Activated CD4-positive, alpha-beta memory T cell treated with anti-CD3 and anti-CD28 coated beads for 36 hours (primary cell): Measurements from ENCODE around the gene PRKAG3. TPM values are rescaled to one million over a fixed set of nuclear protein-coding genes. Genes with fewer than 3 reads are reported as not detected.

Experiments used
- CTCF ChIA-PET: fragments of 350-600 bp; sonication (Branson Sonifier 250); formaldehyde crosslinking; loops from one replicate; lab custom pipeline; 2021; ENCODE audit warnings: antibody characterized with exemption, inconsistent platforms; lab: Charles Lee
- POLR2A ChIA-PET: fragments of 350-600 bp; sonication (Branson Sonifier 250); formaldehyde crosslinking; loops from one replicate; lab custom pipeline; 2021; ENCODE audit warnings: antibody characterized with exemption; lab: Charles Lee
- DNase-seq: peaks from one replicate; pipeline ENCODE4 v3.0.0-alpha.2; 2020
- H3K27ac Mint-ChIP-seq: one replicate; pipeline ENCODE4 v1.8.0; 2021; ENCODE audit warnings: mixed read lengths
- H3K27me3 Mint-ChIP-seq: one replicate; pipeline ENCODE4 v1.8.0; 2021; ENCODE audit warnings: mixed read lengths
- H3K36me3 Mint-ChIP-seq: one replicate; pipeline ENCODE4 v1.8.0; 2021; ENCODE audit warnings: mixed read lengths
- H3K4me1 Mint-ChIP-seq: one replicate; pipeline ENCODE4 v1.8.0; 2021; ENCODE audit warnings: low read depth, mixed read lengths
- H3K4me3 Mint-ChIP-seq: one replicate; pipeline ENCODE4 v1.8.0; 2021; ENCODE audit warnings: mild to moderate bottlenecking, mixed read lengths
- H3K9me3 Mint-ChIP-seq: one replicate; pipeline ENCODE4 v1.8.0; 2021; ENCODE audit warnings: mixed read lengths
- intact Hi-C: fragments of 100-400 bp; cut with micrococcal nuclease; formaldehyde crosslinking; loops from one replicate; pipeline ENCODE4 v1.15.1; 2023
- total RNA-seq, 2 experiments: library from RNA; stranded (reverse); gene quantifications; one replicate each; pipeline ENCODE4 v1.2.3, GENCODE V29; 2021

The PRKAG3 gene
- total RNA-seq, 2 experiments from 2014 or later: not detected

DNA sequence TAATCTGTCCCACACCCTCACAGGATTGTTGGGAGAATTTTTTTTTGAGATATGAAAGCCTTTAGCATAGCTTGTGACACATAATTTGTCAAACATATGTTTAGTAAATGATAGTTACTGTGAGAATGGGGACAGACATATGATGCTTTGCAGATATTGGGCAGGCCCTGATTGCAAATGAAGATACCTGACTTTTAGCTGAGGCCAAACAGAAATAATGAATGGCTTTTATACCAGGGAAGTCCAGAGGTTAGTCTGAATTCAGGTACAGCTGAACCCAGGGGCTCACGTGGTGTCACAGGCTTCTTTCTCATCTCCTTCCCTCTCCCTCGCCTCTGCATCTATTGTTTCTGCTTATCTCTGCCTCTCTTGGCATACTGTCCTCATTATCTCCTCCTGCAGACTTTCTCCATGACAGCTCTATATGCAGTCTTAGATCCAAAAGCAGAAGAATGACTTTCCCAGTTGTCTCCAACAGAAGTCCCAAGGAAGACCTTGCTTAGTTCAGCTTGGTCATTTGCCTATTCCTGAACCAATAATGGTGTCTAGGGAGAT, 44.2 kb upstream of the PRKAG3 start:
- H3K4me1 Mint-ChIP-seq: peaks cover 33% of the 10 kb centered on the region
- intact Hi-C loops: loop anchor here (1.0 to 5.0 kb wide), 3 partner anchors 15 to 107 kb away; no protein-coding TSS in a partner anchor
- CTCF ChIA-PET: interaction anchor here (0.7 to 22.6 kb wide), 33 partner anchors 10 to 623 kb away, joined by 3 to 1400 read pairs (median 5); partner anchors contain the start of genes CDK5R2, GMPPA and WNT6
- H3K9me3 Mint-ChIP-seq: no peaks in the 10 kb centered on the region
- H3K27me3 Mint-ChIP-seq: peaks cover 34% of the 10 kb centered on the region
- POLR2A ChIA-PET: interaction anchor here (0.7 to 14.2 kb wide), 2 partner anchors 20 to 141 kb away, joined by 3 to 215 read pairs; no protein-coding TSS in a partner anchor
- H3K27ac Mint-ChIP-seq: no peak overlapping the region
- H3K36me3 Mint-ChIP-seq: no peaks in the 10 kb centered on the region
- DNase-seq: no peak
- H3K4me3 Mint-ChIP-seq: no peak overlapping the region

DNA sequence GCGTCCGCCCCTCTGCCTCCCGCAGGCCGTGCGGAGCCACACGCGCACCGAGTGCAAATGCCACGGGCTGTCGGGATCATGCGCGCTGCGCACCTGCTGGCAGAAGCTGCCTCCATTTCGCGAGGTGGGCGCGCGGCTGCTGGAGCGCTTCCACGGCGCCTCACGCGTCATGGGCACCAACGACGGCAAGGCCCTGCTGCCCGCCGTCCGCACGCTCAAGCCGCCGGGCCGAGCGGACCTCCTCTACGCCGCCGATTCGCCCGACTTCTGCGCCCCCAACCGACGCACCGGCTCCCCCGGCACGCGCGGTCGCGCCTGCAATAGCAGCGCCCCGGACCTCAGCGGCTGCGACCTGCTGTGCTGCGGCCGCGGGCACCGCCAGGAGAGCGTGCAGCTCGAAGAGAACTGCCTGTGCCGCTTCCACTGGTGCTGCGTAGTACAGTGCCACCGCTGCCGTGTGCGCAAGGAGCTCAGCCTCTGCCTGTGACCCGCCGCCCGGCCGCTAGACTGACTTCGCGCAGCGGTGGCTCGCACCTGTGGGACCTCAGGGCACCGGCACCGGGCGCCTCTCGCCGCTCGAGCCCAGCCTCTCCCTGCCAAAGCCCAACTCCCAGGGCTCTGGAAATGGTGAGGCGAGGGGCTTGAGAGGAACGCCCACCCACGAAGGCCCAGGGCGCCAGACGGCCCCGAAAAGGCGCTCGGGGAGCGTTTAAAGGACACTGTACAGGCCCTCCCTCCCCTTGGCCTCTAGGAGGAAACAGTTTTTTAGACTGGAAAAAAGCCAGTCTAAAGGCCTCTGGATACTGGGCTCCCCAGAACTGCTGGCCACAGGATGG, 42.0 kb upstream of the PRKAG3 start:
- peaks cover 25% of the 10 kb centered on the region for H3K4me1 Mint-ChIP-seq
- H3K27me3 Mint-ChIP-seq: peaks cover 43% of the 10 kb centered on the region
- no peak overlapping the region for H3K27ac Mint-ChIP-seq
- no peaks in the 10 kb centered on the region for H3K36me3 Mint-ChIP-seq
- ChIA-PET CTCF (interaction anchor here (0.9 to 22.6 kb wide), 5 partner anchors 21 to 142 kb away, joined by 3 to 1400 read pairs (median 21); no protein-coding TSS in a partner anchor), POLR2A (interaction anchor here (14.2 kb wide), 1 partner anchor 22 kb away, joined by 215 read pairs; no protein-coding TSS in a partner anchor)
- intact Hi-C loops: loop anchor here (2.0 kb wide), 1 partner anchor 13 kb away; no protein-coding TSS in a partner anchor
- no peaks in the 10 kb centered on the region for H3K9me3 Mint-ChIP-seq
- H3K4me3 Mint-ChIP-seq: peak overlapping the region; percentile 28
- no peak for DNase-seq

DNA sequence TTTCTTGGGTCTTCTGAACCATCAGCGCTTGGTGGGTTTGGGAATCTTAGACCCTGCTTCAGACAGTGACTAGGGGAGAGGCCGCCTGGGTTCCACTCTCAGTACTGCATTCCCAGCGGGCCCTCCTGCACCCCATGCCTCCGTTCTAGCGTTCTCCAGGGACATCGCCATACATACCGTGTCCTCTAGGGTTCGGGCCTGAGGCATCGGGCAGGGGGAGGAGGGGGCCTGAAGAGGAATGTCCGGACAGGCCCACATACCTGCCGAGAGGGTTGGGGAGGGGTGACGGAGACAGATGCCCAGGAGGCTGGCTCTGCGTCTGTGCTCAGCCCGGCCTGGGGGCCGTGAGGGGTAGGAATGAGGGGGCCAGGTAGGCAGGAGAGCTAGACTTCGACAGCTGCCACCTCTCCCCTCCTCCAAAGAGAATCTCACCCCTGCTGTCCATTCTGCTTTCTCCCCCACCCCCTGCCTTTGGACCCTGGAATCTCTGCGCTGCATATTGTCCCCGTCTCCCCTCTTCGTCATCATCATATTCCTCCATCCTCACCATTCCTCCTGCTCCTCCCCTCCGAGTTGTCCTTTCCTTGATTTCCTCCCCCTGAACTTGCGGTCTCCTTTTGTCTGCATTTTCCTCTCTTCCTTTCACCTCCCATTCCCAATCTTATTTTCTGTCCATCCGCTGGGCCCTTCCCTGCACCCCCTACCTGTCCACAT, 41.2 kb upstream of the PRKAG3 start:
- Mint-ChIP-seq H3K36me3 (no peaks in the 10 kb centered on the region), H3K27ac (no peak overlapping the region), H3K9me3 (no peaks in the 10 kb centered on the region), H3K27me3 (peaks cover 48% of the 10 kb centered on the region), H3K4me3 (peak overlapping the region; percentile 28), H3K4me1 (peaks cover 25% of the 10 kb centered on the region)
- intact Hi-C loops: no loop called here
- ChIA-PET POLR2A (interaction anchor here (14.2 kb wide), 1 partner anchor 23 kb away, joined by 215 read pairs; no protein-coding TSS in a partner anchor), CTCF (interaction anchor here (0.8 to 22.6 kb wide), 10 partner anchors 9 to 142 kb away, joined by 3 to 1400 read pairs (median 5); no protein-coding TSS in a partner anchor)
- no peak for DNase-seq

DNA sequence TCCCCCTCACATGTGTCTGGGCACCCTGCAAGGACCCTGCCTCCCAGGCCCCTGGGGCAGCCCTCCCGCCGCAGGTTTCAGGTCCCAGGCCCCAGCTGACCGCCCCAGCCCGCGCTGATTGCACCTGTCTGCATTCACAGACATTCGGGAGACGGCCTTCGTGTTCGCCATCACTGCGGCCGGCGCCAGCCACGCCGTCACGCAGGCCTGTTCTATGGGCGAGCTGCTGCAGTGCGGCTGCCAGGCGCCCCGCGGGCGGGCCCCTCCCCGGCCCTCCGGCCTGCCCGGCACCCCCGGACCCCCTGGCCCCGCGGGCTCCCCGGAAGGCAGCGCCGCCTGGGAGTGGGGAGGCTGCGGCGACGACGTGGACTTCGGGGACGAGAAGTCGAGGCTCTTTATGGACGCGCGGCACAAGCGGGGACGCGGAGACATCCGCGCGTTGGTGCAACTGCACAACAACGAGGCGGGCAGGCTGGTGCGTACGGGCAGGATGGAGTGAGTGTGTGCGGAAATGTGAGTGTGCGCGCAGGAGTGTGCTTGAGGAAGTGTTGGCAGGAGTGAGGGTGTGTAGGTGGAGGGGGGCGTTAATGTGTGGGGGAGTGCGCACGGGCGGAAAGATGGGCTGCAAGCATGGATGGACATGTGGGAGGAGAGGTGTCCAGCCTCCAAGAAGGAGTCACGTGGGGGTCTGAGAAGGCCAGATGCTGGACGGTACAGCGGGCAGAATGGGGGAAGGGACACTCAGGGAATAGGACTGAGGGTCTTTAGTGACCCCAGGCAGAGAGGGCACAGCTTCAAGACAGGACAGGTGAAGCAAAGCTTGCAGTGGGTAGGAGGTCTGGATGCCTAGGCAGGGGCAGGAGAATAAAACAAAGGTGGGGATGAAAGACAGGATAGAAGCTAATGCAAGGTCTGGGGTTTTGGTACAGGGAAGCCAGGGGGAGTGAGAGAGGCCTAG, 40.0 kb upstream of the PRKAG3 start:
- peaks cover 19% of the 10 kb centered on the region for H3K4me1 Mint-ChIP-seq

DNA sequence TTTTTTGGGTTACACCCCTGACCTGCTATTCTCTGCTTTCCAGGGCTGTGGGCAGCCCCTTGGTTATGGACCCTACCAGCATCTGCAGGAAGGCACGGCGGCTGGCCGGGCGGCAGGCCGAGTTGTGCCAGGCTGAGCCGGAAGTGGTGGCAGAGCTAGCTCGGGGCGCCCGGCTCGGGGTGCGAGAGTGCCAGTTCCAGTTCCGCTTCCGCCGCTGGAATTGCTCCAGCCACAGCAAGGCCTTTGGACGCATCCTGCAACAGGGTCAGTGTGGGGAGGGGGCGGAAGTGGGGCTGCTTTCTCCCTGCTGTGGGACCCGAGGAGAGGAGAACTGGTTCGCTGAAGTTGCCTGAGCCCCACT, 39.4 kb upstream of the PRKAG3 start:
- ChIA-PET CTCF (interaction anchor here (1.1 to 22.6 kb wide), 5 partner anchors 10 to 111 kb away, joined by 3 to 1400 read pairs (median 6); no protein-coding TSS in a partner anchor), POLR2A (no interaction called here)
- no peak for DNase-seq

More for the DNA sequence above, 40.0 kb upstream of the PRKAG3 start:
- intact Hi-C loops: no loop called here
- Mint-ChIP-seq H3K9me3 (no peaks in the 10 kb centered on the region), H3K4me3 (peak overlapping the region; percentile 57), H3K27ac (no peak overlapping the region), H3K27me3 (peaks cover 50% of the 10 kb centered on the region), H3K36me3 (no peaks in the 10 kb centered on the region)
- POLR2A ChIA-PET: interaction anchor here (14.2 kb wide), 1 partner anchor 24 kb away, joined by 215 read pairs; no protein-coding TSS in a partner anchor
- DNase-seq: peak; percentile 46
- CTCF ChIA-PET: interaction anchor here (0.9 to 22.6 kb wide), 7 partner anchors 8 to 108 kb away, joined by 3 to 1400 read pairs (median 4); no protein-coding TSS in a partner anchor

DNA sequence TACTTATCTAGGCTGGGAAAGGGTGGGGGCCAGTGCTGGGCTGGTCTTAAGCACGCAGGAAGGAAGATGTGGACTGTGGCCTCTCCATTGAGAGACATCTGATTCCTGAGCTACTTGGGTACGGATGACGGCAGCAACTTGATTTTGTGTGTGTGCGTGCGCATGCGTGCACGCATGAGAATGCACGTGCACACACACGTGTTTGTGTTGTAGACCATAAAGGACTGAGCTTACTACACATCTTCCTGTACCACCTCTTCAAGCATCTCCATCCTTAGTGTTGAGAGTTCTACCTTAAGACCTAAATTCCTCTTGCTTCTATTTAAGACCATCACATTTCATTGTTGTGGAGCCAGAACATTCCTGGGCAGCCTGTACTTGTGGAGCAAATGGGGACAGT, 37.5 kb upstream of the PRKAG3 start:
- no peak overlapping the region for H3K4me3 Mint-ChIP-seq
- intact Hi-C loops: no loop called here
- no peak for DNase-seq
- H3K36me3 Mint-ChIP-seq: no peaks in the 10 kb centered on the region
- H3K27ac Mint-ChIP-seq: no peak overlapping the region
- no peaks in the 10 kb centered on the region for H3K9me3 Mint-ChIP-seq
- POLR2A ChIA-PET: no interaction called here
- peaks cover 17% of the 10 kb centered on the region for H3K4me1 Mint-ChIP-seq
- CTCF ChIA-PET: interaction anchor here (0.5 to 22.6 kb wide), 4 partner anchors 11 to 67 kb away, joined by 3 to 1400 read pairs (median 4); partner anchors contain the start of gene WNT10A
- peaks cover 51% of the 10 kb centered on the region for H3K27me3 Mint-ChIP-seq

More for the DNA sequence above, 39.4 kb upstream of the PRKAG3 start:
- no peak overlapping the region for H3K27ac Mint-ChIP-seq
- intact Hi-C loops: no loop called here
- H3K36me3 Mint-ChIP-seq: no peaks in the 10 kb centered on the region
- peaks cover 17% of the 10 kb centered on the region for H3K4me1 Mint-ChIP-seq
- H3K4me3 Mint-ChIP-seq: peak overlapping the region; percentile 28
- no peaks in the 10 kb centered on the region for H3K9me3 Mint-ChIP-seq
- peaks cover 53% of the 10 kb centered on the region for H3K27me3 Mint-ChIP-seq

DNA sequence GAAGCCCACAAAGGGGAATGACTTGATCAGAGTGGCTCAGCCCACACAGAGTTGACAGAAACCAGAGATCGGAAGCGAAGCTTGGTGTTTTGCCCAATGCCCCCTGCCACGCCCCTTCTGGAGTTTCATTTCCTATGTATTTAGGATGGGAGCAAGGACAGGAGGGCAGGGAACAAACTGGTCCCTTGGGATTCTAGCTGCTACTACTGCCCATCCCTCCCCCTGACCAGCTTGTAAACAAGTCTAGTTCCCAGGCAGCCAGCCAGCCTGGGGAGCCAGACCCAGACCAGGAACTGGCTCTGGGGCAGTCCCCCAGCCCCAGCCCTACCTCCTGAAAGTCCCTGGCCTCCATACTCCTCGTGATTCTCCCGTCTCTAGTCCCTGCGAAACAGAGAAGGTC, 36.3 kb upstream of the PRKAG3 start:
- CTCF ChIA-PET: interaction anchor here (22.6 kb wide), 1 partner anchor 27 kb away, joined by 1400 read pairs; no protein-coding TSS in a partner anchor
- no peak for DNase-seq
- intact Hi-C loops: no loop called here
- H3K9me3 Mint-ChIP-seq: no peaks in the 10 kb centered on the region
- H3K4me3 Mint-ChIP-seq: no peak overlapping the region
- H3K36me3 Mint-ChIP-seq: no peaks in the 10 kb centered on the region
- peaks cover 13% of the 10 kb centered on the region for H3K4me1 Mint-ChIP-seq
- peaks cover 51% of the 10 kb centered on the region for H3K27me3 Mint-ChIP-seq
- POLR2A ChIA-PET: no interaction called here
- no peak overlapping the region for H3K27ac Mint-ChIP-seq

DNA sequence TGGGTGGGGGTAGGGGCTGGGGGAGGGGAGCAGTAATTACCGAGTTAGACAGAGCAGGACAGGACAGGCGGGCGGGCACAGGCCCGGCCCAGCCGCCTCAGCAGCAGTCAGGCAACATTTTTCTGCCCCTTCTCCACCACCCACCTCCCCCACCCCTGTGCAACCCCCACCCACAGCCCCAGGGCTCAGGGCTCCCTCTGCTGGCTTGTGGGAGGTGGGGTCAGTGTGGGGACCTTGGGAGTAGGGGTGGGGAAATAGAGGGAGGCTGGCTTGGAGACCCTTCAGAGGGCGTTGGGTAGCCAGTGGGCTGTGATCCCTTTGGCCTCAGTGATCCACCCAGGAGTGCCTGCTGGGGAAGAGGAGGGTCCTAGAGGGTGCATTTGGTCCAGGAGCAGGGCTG, 34.4 kb upstream of the PRKAG3 start:
- POLR2A ChIA-PET: no interaction called here
- Mint-ChIP-seq H3K27ac (no peak overlapping the region), H3K27me3 (peaks cover 49% of the 10 kb centered on the region), H3K9me3 (no peaks in the 10 kb centered on the region), H3K4me1 (peaks cover 6% of the 10 kb centered on the region), H3K36me3 (no peaks in the 10 kb centered on the region), H3K4me3 (no peak overlapping the region)
- no peak for DNase-seq
- intact Hi-C loops: no loop called here
- CTCF ChIA-PET: interaction anchor here (1.1 kb wide), 1 partner anchor 11 kb away, joined by 3 read pairs; no protein-coding TSS in a partner anchor

DNA sequence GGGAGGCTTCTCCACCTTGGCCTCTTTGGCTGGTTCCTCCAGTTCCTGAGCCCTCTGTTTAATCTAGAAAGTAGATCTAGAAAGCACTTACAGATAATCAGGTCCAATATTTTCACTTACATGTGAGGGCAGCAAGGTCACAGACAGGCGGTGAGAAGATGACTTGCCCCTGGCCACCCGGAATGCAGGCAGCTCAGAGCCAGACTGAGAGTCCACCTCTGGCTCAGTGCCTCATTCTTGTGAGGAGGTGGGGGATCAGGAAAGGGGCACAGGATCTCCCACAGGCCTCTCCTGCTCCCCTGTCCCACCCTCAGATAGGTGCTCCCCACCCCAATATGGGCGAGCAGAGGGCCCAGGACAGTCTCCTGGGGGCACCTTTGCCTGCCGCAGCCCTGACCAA, 33.8 kb upstream of the PRKAG3 start:
- DNase-seq: no peak
- H3K36me3 Mint-ChIP-seq: no peaks in the 10 kb centered on the region
- H3K27ac Mint-ChIP-seq: no peak overlapping the region
- H3K4me3 Mint-ChIP-seq: no peak overlapping the region
- POLR2A ChIA-PET: no interaction called here
- intact Hi-C loops: no loop called here
- peaks cover 7% of the 10 kb centered on the region for H3K4me1 Mint-ChIP-seq
- CTCF ChIA-PET: interaction anchor here (0.6 to 1.3 kb wide), 2 partner anchors 10 to 11 kb away, joined by 4 read pairs; no protein-coding TSS in a partner anchor
- peaks cover 49% of the 10 kb centered on the region for H3K27me3 Mint-ChIP-seq
- no peaks in the 10 kb centered on the region for H3K9me3 Mint-ChIP-seq

DNA sequence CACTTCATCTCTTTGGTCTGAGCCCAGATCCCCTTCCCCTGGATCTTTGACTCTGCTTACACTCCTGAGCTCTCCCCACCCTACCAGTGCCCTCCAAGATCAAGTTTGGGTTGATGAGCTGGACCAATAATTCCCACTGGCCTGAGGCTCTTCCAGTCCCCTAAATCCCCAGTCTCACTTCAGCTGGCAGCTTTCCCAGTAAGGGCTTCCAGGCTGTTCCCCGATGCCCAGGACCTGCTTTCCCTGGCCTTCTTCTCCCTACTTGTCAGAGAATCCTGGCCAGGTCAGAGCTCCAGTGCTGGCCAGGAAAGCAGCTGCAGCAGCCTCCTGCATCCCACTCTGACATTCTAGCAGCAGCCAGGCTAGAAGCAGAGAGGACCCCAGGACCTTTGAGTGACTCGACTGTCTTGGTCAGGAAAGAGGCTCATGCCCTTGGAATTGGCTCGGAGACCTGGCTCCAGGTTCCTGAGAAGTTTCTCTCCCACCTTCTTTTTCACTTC, 31.5 kb upstream of the PRKAG3 start:
- intact Hi-C loops: no loop called here
- no peak for DNase-seq
- peaks cover 15% of the 10 kb centered on the region for H3K4me1 Mint-ChIP-seq
- POLR2A ChIA-PET: no interaction called here
- H3K27me3 Mint-ChIP-seq: peaks cover 57% of the 10 kb centered on the region
- no peaks in the 10 kb centered on the region for H3K9me3 Mint-ChIP-seq
- no peak overlapping the region for H3K27ac Mint-ChIP-seq
- H3K36me3 Mint-ChIP-seq: no peaks in the 10 kb centered on the region
- CTCF ChIA-PET: interaction anchor here (0.6 to 2.8 kb wide), 6 partner anchors 9 to 142 kb away, joined by 3 to 15 read pairs (median 3); no protein-coding TSS in a partner anchor
- H3K4me3 Mint-ChIP-seq: no peak overlapping the region
